HG02623 (cell line): Measurements from ENCODE around the gene EEF2KMT.
"Not testable (repeated sequence)": the region's sequence is repeated elsewhere in the genome, so short reads cannot be mapped to it uniquely, and the experiment has no call there.

Source experiments
- ATAC-seq: cut with Tn5 transposase; IDR thresholded peaks from one replicate; pipeline ENCODE4 v1.9.1; 2021; ENCODE audit warnings: moderate library complexity; ENCODE audit not compliant: unreplicated experiment

Gene EEF2KMT

DNA sequence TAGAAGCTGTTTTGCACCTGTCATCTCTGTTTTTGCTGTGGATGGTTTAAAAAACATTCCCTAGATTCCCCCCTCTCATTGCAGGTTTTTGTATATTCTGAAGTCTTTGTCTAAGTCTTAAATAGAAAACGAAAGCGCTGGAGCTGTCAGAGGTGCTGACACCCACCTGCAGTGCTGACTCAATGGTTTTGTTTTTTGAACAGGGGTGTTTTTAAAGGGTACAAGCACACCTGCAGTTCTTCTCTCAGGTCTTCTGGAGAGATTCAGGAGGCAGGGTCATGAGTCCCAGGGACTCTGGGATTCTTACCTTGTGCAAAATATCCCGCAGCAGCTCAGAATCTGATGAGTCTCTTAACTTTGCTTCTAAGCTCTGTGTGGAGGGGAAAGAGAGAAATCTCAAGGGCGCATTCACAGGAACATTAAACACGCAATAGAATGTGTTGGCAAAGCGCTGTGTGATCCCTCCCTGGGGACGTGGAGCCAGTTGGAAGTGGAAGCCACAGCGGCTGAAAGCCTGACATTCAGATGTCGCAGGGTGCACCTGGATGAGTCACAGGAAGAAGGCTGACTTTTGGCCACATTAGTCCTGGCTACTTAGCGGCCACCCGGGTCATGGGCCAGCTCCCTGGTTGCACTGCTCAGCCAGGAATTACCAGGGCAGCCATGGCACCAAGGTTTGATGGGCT, 2.3 kb downstream of the EEF2KMT start:
- ATAC-seq: not testable (repeated sequence)

DNA sequence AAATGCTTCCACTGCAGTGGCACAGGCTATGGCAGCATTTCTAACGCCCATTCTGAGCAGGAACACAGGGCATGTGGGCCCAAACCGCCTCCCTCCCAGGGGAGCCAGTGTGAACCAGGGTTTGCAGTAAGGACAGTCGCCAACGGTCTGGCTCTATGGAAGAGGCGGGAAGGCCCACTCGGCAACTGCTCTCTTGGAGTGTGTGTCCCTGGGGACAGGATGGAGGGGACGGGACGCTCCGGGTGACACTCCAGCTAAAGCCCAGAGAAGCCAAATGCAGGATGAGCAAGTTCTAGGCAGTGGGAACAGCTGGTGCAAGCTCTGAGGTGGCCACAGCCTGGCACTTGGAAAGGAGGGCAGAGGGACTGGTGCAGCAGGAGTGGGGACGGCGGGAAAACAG, 3.8 kb downstream of the EEF2KMT start:
- not testable (repeated sequence) for ATAC-seq

DNA sequence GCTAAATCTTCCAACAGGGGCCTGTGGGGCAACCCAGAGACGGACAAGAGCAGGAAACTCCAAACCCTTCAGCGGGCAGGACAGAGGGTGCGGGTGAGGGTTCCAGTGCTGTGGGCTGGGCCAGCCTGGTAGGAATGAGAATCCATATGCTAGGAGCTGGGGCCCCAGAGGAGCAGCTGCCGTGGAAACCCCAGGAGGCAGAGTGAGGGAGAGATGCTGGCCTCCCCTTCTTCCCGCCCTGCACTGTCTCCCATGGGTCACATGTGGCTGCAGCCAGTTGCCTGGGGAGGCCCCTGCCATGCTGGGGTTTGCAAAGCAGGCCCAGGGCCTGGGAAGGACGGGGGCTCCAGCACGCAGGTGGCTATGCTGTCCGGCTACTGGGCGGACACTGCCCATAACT, 4.5 kb downstream of the EEF2KMT start:
- not testable (repeated sequence) for ATAC-seq

DNA sequence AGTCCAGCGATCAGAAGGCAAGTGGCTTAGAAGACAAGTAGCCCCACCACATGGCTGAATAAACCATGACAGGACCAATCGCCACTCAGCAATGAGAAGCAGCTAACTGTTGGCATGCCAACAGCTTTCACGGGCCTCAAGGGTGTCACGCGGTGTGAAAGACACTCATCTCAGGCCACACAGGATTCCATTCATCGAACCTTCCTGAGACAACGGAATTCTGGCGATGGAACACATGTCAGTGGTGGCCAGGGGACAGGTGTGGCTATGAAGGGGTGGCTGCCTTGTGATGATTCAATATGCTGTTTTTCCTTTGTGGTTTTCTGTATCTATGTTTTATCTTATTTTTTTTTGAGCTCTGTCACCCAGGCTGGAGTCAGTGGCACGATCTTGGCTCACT, 7.0 kb downstream of the EEF2KMT start:
- not testable (repeated sequence) for ATAC-seq

DNA sequence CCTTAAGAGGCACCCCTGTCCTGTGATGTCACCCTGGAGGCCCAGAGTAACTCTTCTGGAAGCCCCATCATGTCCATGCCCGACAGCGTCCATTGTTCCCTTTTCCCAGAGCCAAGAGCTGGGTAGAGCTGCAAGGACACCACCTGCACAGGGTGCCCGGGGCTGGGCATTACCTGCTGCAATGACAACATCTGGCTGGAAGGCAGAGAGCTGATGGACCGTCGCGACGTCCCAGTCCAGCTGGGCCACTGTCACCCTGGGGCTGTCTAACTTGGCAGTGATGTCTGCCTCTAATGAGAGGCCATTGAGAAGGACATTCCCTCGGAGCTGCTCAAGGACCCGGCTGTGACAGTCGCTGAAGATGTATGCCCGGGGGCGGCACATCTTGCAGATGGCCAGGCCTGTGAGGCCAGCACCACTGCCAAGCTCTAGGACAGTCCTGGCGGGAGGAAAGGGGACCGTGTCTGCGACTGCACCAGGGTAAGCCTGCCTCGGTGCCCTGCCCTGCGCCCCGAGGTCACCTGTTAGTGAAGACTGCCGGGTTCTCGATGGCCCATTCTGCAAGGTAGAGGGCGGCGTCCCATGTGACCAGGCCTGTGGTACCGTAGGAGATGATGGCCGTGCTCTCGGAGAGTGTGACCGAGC, 7.6 kb downstream of the EEF2KMT start:
- ATAC-seq: not testable (repeated sequence)

DNA sequence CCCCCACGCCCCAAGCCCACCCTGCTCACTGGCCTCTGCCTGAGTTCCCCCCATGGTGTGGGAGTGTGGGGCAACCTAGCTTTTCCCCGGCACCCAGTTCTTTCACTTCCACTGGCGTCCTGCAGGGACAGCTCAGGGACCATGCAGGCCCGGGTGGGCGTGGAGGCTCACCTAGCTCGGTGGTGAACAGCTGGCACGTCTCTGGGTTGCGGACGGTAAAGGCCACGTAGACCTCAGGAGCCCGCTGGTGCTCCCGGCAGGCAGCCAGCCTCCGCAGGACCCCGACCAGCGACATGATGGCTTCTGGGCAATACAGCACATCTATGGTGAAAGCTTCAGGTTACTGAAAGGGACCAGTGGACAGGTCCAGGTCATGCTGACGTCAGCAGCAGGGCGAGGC, 8.7 kb downstream of the EEF2KMT start:
- not testable (repeated sequence) for ATAC-seq

DNA sequence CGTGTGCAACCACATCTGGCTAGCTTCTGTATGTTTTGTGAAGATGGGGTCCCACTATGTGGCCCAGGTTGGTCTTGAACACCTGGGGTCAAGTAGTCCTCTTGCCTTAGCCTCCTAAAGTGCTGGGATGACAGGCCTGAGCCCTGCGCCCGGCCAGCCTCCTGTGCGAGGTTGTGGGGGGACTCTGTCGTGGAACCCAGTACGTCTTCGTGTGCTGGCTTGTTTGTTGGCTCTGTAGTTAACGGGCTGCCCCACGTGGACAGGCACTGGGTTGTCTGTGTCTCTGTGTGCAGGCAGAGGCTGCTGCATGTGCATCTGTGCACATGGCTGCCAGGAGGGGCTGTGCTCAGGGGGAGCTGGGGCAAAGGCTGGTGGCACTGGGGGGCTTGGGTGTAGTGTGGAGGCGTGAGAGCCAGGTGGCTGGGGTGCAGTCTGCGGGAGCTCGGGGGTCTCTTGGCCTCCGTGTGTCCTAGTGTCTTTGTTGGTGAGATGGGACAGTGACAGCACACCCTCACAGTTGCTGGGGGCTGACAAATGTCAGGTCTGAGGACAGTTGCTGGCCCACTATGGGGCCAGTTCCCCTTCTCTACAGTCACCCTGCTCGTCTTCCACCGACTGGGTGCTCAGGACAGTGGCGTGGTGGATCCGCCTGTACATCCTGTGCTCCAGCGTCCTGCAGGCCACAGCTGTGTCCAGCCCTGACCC, 9.4 kb downstream of the EEF2KMT start:
- not testable (repeated sequence) for ATAC-seq

DNA sequence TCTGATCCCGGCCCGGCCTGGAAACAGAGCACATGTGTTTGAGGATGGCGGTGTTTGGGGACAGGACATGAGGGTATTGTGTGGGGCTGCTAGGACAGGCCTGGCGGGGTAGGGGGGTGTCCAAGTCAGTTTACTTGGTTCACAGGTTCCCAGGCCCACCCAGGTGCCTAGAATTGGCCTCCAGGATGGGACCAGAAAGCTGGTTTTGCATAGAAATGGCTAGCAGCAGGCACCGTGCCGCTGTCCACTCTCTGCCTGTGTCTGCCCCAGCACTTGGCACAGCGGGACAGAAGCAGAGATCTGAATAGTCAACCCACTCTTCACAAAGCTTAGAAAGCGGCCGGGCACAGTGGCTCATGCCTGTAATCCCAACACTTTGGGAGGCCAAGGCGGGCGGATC, 11.9 kb downstream of the EEF2KMT start:
- ATAC-seq: not testable (repeated sequence)

DNA sequence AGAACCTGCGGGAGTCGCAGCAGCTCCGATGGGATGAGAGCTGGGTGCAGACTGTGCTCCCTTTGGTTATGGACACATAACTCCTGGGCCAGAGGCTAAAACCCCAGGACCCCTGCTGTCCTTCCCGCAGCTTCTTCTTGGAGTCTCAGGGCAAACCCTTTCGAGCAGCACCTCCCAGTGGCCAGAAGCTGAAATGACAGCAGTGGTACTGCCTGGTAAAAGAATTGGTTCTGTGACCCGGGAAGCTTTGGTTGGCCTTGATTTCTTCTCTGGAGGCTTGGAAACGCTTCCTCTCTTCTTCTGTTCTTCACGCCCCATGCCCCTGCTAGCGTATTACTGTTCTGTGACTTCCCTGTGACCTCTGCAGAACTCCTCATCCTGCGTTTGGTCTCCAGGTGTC, 12.8 kb downstream of the EEF2KMT start:
- not testable (repeated sequence) for ATAC-seq

DNA sequence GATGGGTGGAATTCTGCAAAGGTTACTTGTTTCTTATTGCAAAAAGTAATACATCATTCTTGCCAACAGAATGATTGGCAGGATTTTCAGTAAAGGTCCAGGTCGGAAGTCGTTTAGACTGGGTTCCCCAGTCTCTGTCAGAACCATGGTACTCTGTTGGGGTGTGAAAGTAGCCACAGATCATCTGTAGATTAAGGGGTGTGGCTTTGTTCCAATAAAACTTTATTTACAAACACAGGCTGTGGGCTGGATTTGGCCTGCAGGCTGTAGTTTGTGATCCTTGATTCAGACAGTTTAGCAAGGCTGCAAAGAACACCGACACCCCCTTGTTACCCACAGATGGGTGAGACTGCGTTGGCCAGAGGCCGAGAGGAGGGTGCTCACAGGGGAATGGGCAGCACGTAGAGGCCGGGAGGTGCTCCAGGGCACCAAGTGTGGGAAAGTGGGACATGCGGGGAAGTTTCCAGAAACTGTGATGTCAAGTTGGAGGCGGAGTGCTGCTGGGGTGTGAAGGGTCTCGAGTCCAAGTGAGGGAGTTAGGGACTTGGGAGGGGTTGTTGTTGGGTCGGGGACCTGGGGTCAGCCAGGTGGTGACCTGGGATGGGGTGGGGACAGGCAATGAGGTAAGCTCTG, 13.4 kb downstream of the EEF2KMT start:
- not testable (repeated sequence) for ATAC-seq

DNA sequence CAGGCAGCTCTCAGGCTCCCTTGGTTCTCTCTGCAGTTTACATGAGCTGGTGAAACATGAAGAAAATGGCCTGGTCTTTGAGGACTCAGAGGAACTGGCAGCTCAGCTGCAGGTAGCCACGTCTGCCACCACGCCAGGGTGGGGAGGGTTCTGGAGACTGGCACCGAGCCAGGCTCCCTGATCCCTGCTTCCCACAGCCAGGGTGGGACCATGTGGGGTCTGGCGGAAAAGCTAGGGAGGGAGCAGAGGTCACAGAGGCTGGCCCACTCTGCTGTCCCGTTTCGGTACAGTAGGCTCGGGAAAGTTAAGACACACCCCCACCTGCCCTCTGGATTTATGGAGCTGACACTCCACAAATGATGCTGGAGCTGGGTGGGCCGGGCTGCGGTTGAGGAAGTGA, 13.9 kb downstream of the EEF2KMT start:
- not testable (repeated sequence) for ATAC-seq

DNA sequence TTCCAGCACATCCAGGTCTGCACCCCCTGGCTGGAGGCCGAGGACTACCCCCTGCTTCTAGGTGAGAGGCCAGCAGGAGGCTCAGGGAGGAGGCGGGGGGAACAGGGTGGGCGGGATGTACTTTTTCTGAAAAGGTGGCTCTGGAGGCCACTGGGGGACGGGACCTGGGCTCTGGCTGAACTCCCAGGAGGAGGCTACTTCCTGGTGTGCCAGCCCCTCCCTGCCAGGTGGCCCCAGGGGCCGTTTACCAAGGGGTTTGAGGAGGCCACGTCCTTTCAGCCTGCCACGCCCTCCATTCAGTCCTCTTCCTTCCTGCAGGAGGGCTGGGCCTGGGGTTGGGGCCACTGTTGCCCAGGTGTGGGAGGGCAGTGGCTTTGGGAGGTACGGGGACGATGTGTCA, 16.6 kb downstream of the EEF2KMT start:
- ATAC-seq: not testable (repeated sequence)

DNA sequence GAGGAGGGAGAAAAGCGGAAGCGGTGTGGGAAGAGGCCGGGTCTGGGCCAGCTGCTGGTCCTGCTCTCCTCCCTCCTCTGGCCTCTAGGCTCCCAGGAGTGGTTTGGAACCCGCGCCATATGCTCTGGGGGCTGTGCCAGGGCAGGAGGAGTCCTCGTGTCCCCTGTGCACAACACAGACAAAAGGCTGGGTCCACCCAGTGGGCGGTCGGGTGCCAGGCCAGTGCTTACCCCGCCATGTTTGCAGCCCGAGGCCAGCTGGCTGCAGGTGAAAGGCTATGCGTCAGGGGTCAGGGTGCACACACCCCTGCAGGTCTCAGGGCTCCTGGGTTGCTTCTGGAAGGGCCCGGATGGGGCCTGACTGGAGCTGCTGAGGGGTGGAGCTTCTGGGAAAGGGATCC, 17.1 kb downstream of the EEF2KMT start:
- not testable (repeated sequence) for ATAC-seq

DNA sequence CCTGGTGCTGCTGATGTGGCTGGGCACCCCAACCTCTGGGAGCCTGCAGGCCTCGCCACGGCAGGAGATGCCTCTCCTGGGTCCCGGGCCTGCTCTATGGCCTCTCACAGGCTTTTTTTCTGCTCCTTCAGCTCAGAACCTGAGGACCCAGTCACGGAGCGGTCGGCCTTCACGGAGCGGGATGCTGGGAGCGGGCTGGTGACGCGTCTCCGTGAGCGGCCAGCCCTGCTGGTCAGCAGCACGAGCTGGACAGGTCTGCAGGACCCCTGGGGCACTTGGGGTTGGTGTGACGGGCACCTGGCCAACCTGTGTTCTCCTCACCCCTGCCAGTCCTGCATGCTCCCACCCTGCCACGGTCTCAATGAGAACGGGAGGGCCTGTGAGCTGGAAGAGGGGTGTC, 19.0 kb downstream of the EEF2KMT start:
- ATAC-seq: no peak

DNA sequence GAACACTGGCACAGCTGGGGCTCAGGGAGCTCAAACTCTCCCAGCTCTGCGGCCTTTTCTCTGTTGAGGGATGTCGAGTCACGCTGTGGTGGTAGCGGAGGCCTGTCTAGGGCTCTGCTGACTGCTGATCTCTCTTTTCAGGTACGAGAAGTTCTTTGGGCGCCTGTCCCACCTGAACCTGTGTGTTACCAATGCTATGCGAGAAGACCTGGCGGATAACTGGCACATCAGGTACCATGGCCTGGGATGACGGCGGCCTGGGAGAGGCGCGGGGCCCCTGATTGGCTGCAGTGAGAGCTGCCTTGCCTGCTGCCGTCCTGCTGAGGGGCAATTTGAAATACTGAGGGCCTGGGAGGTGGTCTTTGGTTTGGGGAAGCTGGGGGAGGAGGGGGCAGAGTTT, 20.3 kb downstream of the EEF2KMT start:
- ATAC-seq: no peak

DNA sequence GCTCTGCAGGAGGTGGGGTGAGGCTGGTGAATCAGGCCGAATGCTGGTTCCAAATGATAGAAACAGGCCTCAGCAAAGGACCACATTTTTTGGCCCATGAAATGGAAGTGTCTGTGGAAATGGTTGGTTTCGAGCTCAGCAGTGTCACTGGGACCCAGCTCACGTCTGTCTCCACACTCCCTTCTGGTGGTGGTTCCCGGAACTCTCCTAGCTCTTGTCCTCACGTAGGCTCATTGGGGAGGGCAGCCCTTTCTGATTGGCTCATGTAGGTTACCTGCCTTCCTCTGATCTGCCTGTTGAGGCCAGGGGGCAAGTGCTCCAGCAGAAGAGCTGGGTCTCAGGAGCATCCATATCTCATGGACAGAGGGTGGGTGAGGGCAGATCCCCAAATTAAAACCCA, 22.0 kb downstream of the EEF2KMT start:
- no peak for ATAC-seq

DNA sequence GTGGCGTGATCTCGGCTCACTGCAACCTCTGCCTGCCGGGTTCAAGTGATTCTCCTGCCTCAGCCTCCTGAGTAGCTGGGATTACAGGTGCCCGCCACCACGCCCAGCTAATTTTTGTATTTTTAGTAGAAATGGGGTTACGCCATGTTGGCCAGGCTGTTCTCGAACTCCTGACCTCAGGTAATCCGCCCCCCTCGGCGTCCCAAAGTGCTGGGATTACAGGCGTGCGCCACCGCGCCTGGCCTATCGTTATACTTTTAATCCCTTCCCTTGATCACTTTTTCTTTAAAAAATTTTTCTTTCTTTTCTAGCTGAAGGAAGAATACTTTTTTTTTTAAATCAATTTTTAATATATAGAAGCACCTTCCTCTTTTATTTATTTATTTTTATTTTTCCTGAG, 23.8 kb downstream of the EEF2KMT start:
- not testable (repeated sequence) for ATAC-seq

DNA sequence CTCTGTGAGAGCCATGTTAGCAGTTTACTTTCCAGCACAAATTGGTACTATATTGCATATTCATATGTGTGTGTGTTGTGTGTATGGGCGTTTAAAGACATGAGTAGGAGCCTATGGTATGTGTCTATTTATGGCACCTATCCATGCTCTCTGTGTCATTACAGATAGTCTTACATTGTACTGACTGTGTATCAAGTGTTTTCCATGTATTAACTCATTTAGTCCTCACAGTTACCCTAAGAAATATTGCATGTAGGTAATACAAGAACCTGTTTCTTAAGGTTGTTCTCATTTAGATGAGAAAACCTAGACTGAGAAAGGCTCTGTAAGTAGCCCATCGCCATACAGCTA, 24.3 kb downstream of the EEF2KMT start:
- ATAC-seq: no peak

DNA sequence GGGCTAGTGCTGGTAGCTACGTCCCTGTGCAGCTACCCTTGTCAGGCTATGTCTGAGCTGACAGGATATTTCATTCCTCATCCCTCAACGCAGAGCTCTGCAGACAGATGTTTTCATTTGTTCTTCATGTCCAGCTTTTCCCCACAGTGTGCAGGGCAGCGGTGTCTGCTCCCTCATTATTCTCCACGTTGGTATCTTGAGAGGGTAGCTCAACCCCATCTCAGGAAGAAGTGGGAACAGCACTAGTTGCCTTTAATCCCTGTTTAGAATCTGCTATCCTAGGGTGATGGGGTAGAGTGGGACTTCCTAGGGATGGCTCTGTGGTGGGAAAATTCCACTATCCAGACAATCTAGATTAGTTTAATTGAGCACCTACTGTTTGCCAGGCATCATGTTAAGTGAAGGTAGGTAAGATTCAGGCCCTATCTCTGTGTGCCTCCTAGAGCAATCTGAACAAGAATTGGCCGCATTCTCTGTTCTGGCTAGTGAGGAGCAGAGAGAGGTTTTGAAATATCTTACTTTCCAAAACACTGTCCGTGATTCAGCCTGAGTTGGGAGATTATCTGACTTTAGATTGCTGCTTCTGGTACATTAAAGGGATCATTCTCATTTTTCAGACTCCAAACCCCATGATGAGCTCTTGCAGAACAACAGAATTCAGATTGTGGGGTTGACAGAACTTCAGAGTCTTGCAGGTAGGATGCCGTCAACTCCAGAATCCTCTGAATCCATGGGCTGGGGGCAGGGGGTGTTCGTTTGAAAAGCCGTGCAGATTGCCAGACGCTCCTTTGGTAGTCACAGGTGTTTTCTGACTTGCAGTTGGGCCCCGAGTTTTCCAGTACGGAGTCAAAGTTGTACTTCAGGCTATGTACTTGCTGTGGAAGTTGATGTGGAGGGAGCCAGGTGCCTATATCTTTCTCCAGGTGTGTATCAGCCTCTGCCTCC, 25.0 kb downstream of the EEF2KMT start:
- ATAC-seq: peak; percentile 9

DNA sequence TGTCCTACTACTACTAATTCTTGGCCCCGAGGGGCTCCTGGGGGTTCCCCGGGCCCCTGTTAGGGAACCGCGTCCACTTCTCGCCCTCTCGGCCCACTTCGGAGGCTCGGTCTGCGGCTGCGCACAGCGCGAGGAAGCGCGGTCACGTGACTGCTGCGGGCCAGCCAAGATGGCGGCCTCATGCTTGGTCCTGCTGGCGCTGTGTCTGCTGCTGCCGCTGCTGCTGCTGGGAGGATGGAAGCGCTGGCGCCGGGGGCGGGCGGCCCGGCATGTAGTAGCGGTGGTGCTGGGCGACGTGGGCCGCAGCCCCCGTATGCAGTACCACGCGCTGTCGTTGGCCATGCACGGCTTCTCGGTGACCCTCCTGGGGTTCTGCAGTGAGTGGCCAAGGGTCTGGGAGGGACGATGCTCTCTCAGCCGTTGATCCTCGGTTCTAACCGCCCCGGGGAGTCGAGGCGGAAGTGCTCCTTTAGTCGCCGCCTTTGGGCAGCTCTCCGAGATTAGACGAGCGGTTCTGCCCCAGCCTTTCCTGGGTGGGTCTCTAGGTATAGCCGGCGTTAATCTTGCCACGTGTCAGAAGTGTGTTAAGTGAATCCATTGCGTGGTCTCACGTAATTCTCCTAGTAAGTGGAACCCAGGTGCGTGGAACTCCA, 25.8 kb downstream of the EEF2KMT start, which contains the start of gene ALG1:
Gene ALG1, plus strand, starts transcription at position 163 of the 653 bp plus-strand sequence. Its CDS starts 7 bp downstream, at position 170.
- peak; percentile 80 for ATAC-seq
